Brain microvascular endothelial cell (primary cell): Measurements from ENCODE around the gene SMARCA4.
"Not testable (repeated sequence)": the region's sequence is repeated elsewhere in the genome, so short reads cannot be mapped to it uniquely, and the experiment has no call there.

Experiments used
- DNase-seq: peaks from one replicate; pipeline ENCODE4 v3.0.0-alpha.2; 2020
- H3K27ac ChIP-seq: fragments of 250-450 bp; sonication (Bioruptor Pico); 2 replicates; pipeline ENCODE4 v1.5.1; 2020; ENCODE audit warnings: mild to moderate bottlenecking, moderate library complexity
- H3K27me3 ChIP-seq: fragments of 250-450 bp; sonication (Bioruptor Pico); replicated peaks from 2 replicates; pipeline ENCODE4 v1.5.1; 2020; ENCODE audit warnings: mild to moderate bottlenecking
- H3K36me3 ChIP-seq: fragments of 250-450 bp; sonication (Bioruptor Pico); replicated peaks from 2 replicates; pipeline ENCODE4 v1.5.1; 2020; ENCODE audit warnings: mild to moderate bottlenecking
- H3K4me3 ChIP-seq: 2 replicates; pipeline ENCODE4 v1.5.1; 2011; ENCODE audit warnings: low read depth, mild to moderate bottlenecking, control low read depth, low read length, moderate library complexity
- CTCF ChIP-seq: IDR thresholded peaks from 2 replicates; pipeline ENCODE4 v1.5.1; 2011; ENCODE audit warnings: low read depth, mild to moderate bottlenecking, moderate library complexity, low read length, control low read depth, inconsistent platforms; ENCODE audit errors: missing control alignments
- in situ Hi-C: cut with HindIII; loops from 2 replicates; pipeline ENCODE4 v1.10.0; 2017; ENCODE audit warnings: low sequenced_read_pairs, low pct_ligation_motif_present

SMARCA4 gene

GRCh38 chr19:11079999-11080398 lies 119.2 kb downstream of the SMARCA4 start:
- Histone ChIP-seq H3K27me3 (no peaks in the 10 kb centered on the region), H3K4me3 (no peak overlapping the region), H3K36me3 (no peaks in the 10 kb centered on the region), H3K27ac (no peak overlapping the region)
- in situ Hi-C loops, result no loop called here
- DNase-seq, result no peak
- TF ChIP-seq CTCF, result no peak

GRCh38 chr19:11087870-11088505 lies 127.2 kb downstream of the SMARCA4 start:
- Histone ChIP-seq H3K36me3 (peaks cover 9% of the 10 kb centered on the region), H3K4me3 (no peak overlapping the region), H3K27ac (peak overlapping the region; percentile 91), H3K27me3 (no peaks in the 10 kb centered on the region)
- no peak for TF ChIP-seq CTCF
- no peak for DNase-seq
- in situ Hi-C loops, result no loop called here

- no peak for DNase-seq
- Histone ChIP-seq H3K4me3 (peak overlapping the region; percentile 98), H3K27ac (peak overlapping the region; percentile 91), H3K36me3 (peaks cover 9% of the 10 kb centered on the region), H3K27me3 (no peaks in the 10 kb centered on the region)
- in situ Hi-C loops, result no loop called here
- no peak for TF ChIP-seq CTCF
Measured at GRCh38 chr19:11088506-11089253, 127.8 kb downstream of the SMARCA4 start.

GRCh38 chr19:11089254-11090013 lies 128.6 kb downstream of the SMARCA4 start, which contains the start of gene LDLR:
LDLR (plus strand) TSS chr19:11089463; CDS start chr19:11089549, 86 bp downstream.
- no peaks in the 10 kb centered on the region for H3K27me3 ChIP-seq
- H3K27ac ChIP-seq, result peak within 1 kb of the TSS; percentile 91
- TF ChIP-seq CTCF, result no peak
- in situ Hi-C loops, result no loop called here
- H3K4me3 ChIP-seq, result peak within 1 kb of the TSS; percentile 98
- peak; percentile 94 for DNase-seq
- H3K36me3 ChIP-seq, result peaks cover 13% of the 10 kb centered on the region

- Histone ChIP-seq H3K36me3 (peaks cover 17% of the 10 kb centered on the region), H3K27ac (peak overlapping the region; percentile 91), H3K4me3 (peak overlapping the region; percentile 98)
- H3K27me3 ChIP-seq, in situ Hi-C loops, DNase-seq: not testable (repeated sequence)
Measured at GRCh38 chr19:11090014-11090263, 129.1 kb downstream of the SMARCA4 start.
